Immature natural killer cell (primary cell): ENCODE data around the gene TSPAN10. TPM values are rescaled to one million over a fixed set of nuclear protein-coding genes. Genes with fewer than 3 reads are reported as not detected.
A peak's percentile ranks its signal among the peaks of the same experiment; 100 is the strongest.

Experiments used
- DNase-seq, 3 donors: peaks; one replicate each; pipeline ENCODE4 v3.0.0; 2022; ENCODE audit warnings: mixed read lengths in 1 of 3
- H3K27ac Mint-ChIP-seq, 6 donors: one replicate each; pipeline ENCODE4 v1.8.0; 2020; ENCODE audit warnings: mixed read lengths in 6 of 6, mild to moderate bottlenecking in 5 of 6, inconsistent platforms in 4 of 6, moderate library complexity in 3 of 6
- H3K27me3 Mint-ChIP-seq, 3 donors: one replicate each; pipeline ENCODE4 v1.8.0; 2020 to 2021; ENCODE audit warnings: low read depth in 3 of 3, mild to moderate bottlenecking in 3 of 3, mixed read lengths in 3 of 3, moderate library complexity in 3 of 3, inconsistent platforms in 1 of 3
- H3K36me3 Mint-ChIP-seq, 3 donors: one replicate each; pipeline ENCODE4 v1.8.0; 2020; ENCODE audit warnings: mixed read lengths in 3 of 3, inconsistent platforms in 2 of 3, mild to moderate bottlenecking in 2 of 3
- H3K4me1 Mint-ChIP-seq, 2 donors: one replicate each; pipeline ENCODE4 v1.8.0; 2020; ENCODE audit warnings: inconsistent platforms in 2 of 2, mild to moderate bottlenecking in 2 of 2, mixed read lengths in 2 of 2, moderate library complexity in 1 of 2
- H3K4me3 Mint-ChIP-seq, 5 donors: one replicate each; pipeline ENCODE4 v1.8.0; 2020; ENCODE audit warnings: mild to moderate bottlenecking in 5 of 5, mixed read lengths in 5 of 5, inconsistent platforms in 3 of 5, moderate library complexity in 3 of 5
- H3K9me3 Mint-ChIP-seq, 6 donors: one replicate each; pipeline ENCODE4 v1.8.0; 2020; ENCODE audit warnings: mild to moderate bottlenecking in 6 of 6, mixed read lengths in 6 of 6, inconsistent platforms in 4 of 6, moderate library complexity in 3 of 6
- polyA plus RNA-seq, 3 donors: library from polyadenylated mRNA; unstranded; fragments of 300-500 nt; fragmentation: Illumina TruSeq; gene quantifications; one replicate each; pipeline ENCODE4 v1.2.3, GENCODE V29; 2021

Gene TSPAN10
- polyA plus RNA-seq, 3 donors from 2014 or later, result 0.48 to 0.63 TPM; not detected in 1

GRCh38 chr17:81641825-81642489, 5.0 kb downstream of the TSPAN10 start:
- Mint-ChIP-seq H3K36me3 (no peaks in the 10 kb centered on the region), H3K9me3 (no peaks in the 10 kb centered on the region), H3K4me3 (no peak overlapping the region), H3K27ac (no peak overlapping the region), H3K27me3 (peaks cover 5 to 7% (median 6%) of the 10 kb centered on the region in 3 donors), H3K4me1 (no peaks in the 10 kb centered on the region)
- DNase-seq, result no peak

- H3K36me3 Mint-ChIP-seq, result no peaks in the 10 kb centered on the region
- no peaks in the 10 kb centered on the region for H3K9me3 Mint-ChIP-seq
- H3K27ac Mint-ChIP-seq, result no peak overlapping the region
- no peak for DNase-seq
- H3K27me3 Mint-ChIP-seq, result peaks cover 3 to 13% (median 9%) of the 10 kb centered on the region in 3 donors
- H3K4me3 Mint-ChIP-seq, result no peak overlapping the region
- H3K4me1 Mint-ChIP-seq, result no peaks in the 10 kb centered on the region
These were observed 7.5 kb downstream of the TSPAN10 start for GRCh38 chr17:81644496-81644895.

- no peak overlapping the region for H3K27ac Mint-ChIP-seq
- no peaks in the 10 kb centered on the region for H3K4me1 Mint-ChIP-seq
- H3K27me3 Mint-ChIP-seq, result peaks cover 3 to 13% (median 11%) of the 10 kb centered on the region in 3 donors
- no peak overlapping the region for H3K4me3 Mint-ChIP-seq
- no peaks in the 10 kb centered on the region for H3K36me3 Mint-ChIP-seq
- DNase-seq, result no peak
- H3K9me3 Mint-ChIP-seq, result no peaks in the 10 kb centered on the region
These were observed 8.3 kb downstream of the TSPAN10 start for GRCh38 chr17:81644976-81645952.

GRCh38 chr17:81646869-81647600, 10.0 kb downstream of the TSPAN10 start:
- Mint-ChIP-seq H3K4me1 (peaks cover 0 to 5% of the 10 kb centered on the region in 2 donors), H3K27me3 (peaks cover 3 to 11% (median 11%) of the 10 kb centered on the region in 3 donors), H3K4me3 (no peak overlapping the region), H3K9me3 (no peaks in the 10 kb centered on the region), H3K27ac (no peak overlapping the region), H3K36me3 (peaks cover 0 to 4% (median 0%) of the 10 kb centered on the region in 3 donors)
- DNase-seq, result no peak

- DNase-seq, result no peak
These were observed 10.6 kb downstream of the TSPAN10 start for GRCh38 chr17:81647640-81648012.

GRCh38 chr17:81648013-81648706, 11.2 kb downstream of the TSPAN10 start:
- H3K4me3 Mint-ChIP-seq, result no peak overlapping the region
- peaks cover 0 to 4% (median 0%) of the 10 kb centered on the region in 3 donors for H3K36me3 Mint-ChIP-seq
- H3K27me3 Mint-ChIP-seq, result peaks cover 3 to 13% (median 11%) of the 10 kb centered on the region in 3 donors
- no peaks in the 10 kb centered on the region for H3K9me3 Mint-ChIP-seq
- H3K27ac Mint-ChIP-seq, result no peak overlapping the region
- peaks cover 3 to 9% of the 10 kb centered on the region in 2 donors for H3K4me1 Mint-ChIP-seq
- no peak for DNase-seq

More at GRCh38 chr17:81647640-81648012, 10.6 kb downstream of the TSPAN10 start:
- Mint-ChIP-seq H3K36me3 (peaks cover 0 to 4% (median 0%) of the 10 kb centered on the region in 3 donors), H3K4me1 (peaks cover 0 to 6% of the 10 kb centered on the region in 2 donors), H3K27me3 (peaks cover 3 to 11% (median 11%) of the 10 kb centered on the region in 3 donors), H3K9me3 (no peaks in the 10 kb centered on the region), H3K27ac (no peak overlapping the region), H3K4me3 (no peak overlapping the region)

- Mint-ChIP-seq H3K27me3 (peaks cover 3 to 18% (median 11%) of the 10 kb centered on the region in 3 donors), H3K4me1 (peaks cover 9 to 14% of the 10 kb centered on the region in 2 donors), H3K9me3 (no peaks in the 10 kb centered on the region), H3K36me3 (peaks cover 0 to 4% (median 0%) of the 10 kb centered on the region in 3 donors), H3K27ac (no peak overlapping the region), H3K4me3 (no peak overlapping the region)
- DNase-seq, result no peak
These were observed 11.7 kb downstream of the TSPAN10 start for GRCh38 chr17:81648707-81649085.

GRCh38 chr17:81650951-81651350, 14.0 kb downstream of the TSPAN10 start:
- DNase-seq, result no peak
- Mint-ChIP-seq H3K27me3 (peaks cover 3 to 16% (median 11%) of the 10 kb centered on the region in 3 donors), H3K27ac (no peak overlapping the region), H3K4me3 (no peak overlapping the region), H3K4me1 (peaks cover 13 to 19% of the 10 kb centered on the region in 2 donors), H3K9me3 (no peaks in the 10 kb centered on the region), H3K36me3 (peaks cover 0 to 4% (median 0%) of the 10 kb centered on the region in 3 donors)

- peak overlapping the region in 3 of 5 donors; percentile 41 to 75 (median 75) for H3K4me3 Mint-ChIP-seq
- H3K36me3 Mint-ChIP-seq, result peaks cover 0 to 4% (median 0%) of the 10 kb centered on the region in 3 donors
- no peak for DNase-seq
- no peaks in the 10 kb centered on the region for H3K9me3 Mint-ChIP-seq
- H3K27ac Mint-ChIP-seq, result peak overlapping the region in 2 of 6 donors; percentile 61 to 78
- peaks cover 13 to 19% of the 10 kb centered on the region in 2 donors for H3K4me1 Mint-ChIP-seq
- peaks cover 2 to 16% (median 11%) of the 10 kb centered on the region in 3 donors for H3K27me3 Mint-ChIP-seq
These were observed 14.7 kb downstream of the TSPAN10 start for GRCh38 chr17:81651692-81652091.

- peaks cover 0 to 4% (median 0%) of the 10 kb centered on the region in 3 donors for H3K36me3 Mint-ChIP-seq
- DNase-seq, result peak; percentile 30 to 43 (median 33)
These were observed 16.1 kb downstream of the TSPAN10 start for GRCh38 chr17:81652906-81653771.

GRCh38 chr17:81655378-81656117, 18.6 kb downstream of the TSPAN10 start:
- H3K36me3 Mint-ChIP-seq, result peaks cover 0 to 4% (median 0%) of the 10 kb centered on the region in 3 donors
- DNase-seq, result no peak
- no peak overlapping the region for H3K4me3 Mint-ChIP-seq
- no peaks in the 10 kb centered on the region for H3K9me3 Mint-ChIP-seq
- H3K4me1 Mint-ChIP-seq, result peaks cover 13 to 19% of the 10 kb centered on the region in 2 donors
- H3K27me3 Mint-ChIP-seq, result peaks cover 0 to 7% (median 0%) of the 10 kb centered on the region in 3 donors
- no peak overlapping the region for H3K27ac Mint-ChIP-seq

More at GRCh38 chr17:81652906-81653771, 16.1 kb downstream of the TSPAN10 start:
- Mint-ChIP-seq H3K9me3 (no peaks in the 10 kb centered on the region), H3K4me3 (peak overlapping the region; percentile 85 to 97 (median 88)), H3K27ac (peak overlapping the region; percentile 64 to 90 (median 75)), H3K27me3 (peaks cover 0 to 14% (median 6%) of the 10 kb centered on the region in 3 donors), H3K4me1 (peaks cover 13 to 19% of the 10 kb centered on the region in 2 donors)
